ENCODE data around the gene TEX26.

TEX26 gene

DNA sequence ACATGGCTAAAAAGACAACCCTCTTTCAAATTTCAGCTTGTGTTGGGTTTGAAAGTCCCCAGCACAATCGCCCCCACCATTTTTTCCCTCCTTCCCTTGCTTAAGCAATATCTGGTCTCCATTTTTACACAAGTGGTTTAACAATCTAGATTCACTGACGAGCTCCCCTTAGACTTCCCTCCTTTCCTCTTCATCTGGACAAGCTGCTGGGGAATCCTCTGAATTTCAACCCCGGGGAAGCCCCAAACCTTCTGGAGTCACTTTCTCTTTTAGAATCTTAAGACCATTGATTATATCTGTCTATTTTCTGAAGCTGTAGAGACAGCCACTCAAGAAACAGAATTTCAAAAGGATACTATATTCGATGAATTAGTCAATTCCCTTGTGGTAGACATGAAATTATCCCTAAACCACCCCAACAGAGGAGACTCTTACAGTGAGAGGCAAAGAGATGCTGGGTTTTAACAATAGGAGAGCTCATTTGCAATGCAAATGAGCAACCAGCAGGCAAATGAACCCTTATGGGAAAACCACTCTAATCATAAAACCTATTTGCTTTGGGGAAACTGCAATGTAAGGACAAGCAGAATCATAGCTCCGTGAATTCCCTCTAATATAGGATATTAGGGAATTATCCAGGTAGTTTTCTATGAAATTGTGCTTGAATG is 78.9 kb downstream of the TEX26 start:
- CTCF ChIA-PET: interaction anchor here (0.5 to 0.7 kb wide), 2 partner anchors 13 to 321 kb away, joined by 3 read pairs; no protein-coding TSS in a partner anchor

DNA sequence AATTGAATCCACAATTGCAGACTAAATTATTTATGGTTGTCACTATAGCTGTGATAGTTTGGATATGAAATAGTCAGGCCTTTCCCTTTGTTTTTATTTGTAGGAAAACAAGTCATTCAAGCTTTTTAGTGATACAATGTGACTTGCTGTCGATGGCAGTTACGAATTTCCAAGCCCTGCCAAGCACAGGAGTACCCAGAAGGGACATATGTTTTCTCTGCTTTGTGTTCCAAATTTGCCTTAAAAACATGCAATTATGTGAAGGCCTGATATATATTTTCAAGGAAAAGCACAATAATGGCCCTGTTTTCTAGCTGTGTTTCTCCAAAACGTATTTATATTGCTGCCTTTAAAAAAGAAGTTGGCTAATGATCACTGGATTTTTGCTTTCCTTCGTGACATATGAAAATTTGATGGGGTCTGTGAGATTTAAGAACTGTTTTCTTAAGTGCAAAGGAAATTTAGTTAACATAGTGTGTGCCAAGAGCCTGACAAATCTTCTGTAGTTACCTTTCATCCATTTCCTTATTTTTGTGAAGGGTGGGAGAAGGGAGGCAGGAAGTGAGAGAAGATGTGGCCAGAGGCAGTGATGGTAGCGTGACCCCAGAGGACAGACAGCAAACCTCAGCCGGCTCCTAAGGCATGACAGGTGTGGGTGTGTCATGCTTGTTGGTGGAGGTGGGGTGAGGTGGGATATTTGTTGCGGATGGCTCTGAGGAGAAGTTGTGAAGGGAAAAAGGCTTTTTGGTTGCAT is 79.6 kb downstream of the TEX26 start:
- ChIA-PET POLR2A (ENCODE audit: low non-redundant PET) (no interaction called here), CTCF (interaction anchor here (0.7 kb wide), 1 partner anchor 14 kb away, joined by 3 read pairs; no protein-coding TSS in a partner anchor)
- TF ChIP-seq, protein P1, sequence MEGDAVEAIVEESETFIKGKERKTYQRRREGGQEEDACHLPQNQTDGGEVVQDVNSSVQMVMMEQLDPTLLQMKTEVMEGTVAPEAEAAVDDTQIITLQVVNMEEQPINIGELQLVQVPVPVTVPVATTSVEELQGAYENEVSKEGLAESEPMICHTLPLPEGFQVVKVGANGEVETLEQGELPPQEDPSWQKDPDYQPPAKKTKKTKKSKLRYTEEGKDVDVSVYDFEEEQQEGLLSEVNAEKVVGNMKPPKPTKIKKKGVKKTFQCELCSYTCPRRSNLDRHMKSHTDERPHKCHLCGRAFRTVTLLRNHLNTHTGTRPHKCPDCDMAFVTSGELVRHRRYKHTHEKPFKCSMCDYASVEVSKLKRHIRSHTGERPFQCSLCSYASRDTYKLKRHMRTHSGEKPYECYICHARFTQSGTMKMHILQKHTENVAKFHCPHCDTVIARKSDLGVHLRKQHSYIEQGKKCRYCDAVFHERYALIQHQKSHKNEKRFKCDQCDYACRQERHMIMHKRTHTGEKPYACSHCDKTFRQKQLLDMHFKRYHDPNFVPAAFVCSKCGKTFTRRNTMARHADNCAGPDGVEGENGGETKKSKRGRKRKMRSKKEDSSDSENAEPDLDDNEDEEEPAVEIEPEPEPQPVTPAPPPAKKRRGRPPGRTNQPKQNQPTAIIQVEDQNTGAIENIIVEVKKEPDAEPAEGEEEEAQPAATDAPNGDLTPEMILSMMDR (conservative IDR thresholded peaks at IDR 0.05; ENCODE audit: low read depth): no peak
- no peak for DNase-seq (ENCODE audit: low spot score)
- H3K27ac ChIP-seq: no peak overlapping the region

More for the DNA sequence above, 78.9 kb downstream of the TEX26 start:
- no peak for DNase-seq (ENCODE audit: low spot score)
- TF ChIP-seq, protein P1 (conservative IDR thresholded peaks at IDR 0.05; ENCODE audit: low read depth): no peak
- POLR2A ChIA-PET (ENCODE audit: low non-redundant PET): no interaction called here
- H3K27ac ChIP-seq: no peak overlapping the region

DNA sequence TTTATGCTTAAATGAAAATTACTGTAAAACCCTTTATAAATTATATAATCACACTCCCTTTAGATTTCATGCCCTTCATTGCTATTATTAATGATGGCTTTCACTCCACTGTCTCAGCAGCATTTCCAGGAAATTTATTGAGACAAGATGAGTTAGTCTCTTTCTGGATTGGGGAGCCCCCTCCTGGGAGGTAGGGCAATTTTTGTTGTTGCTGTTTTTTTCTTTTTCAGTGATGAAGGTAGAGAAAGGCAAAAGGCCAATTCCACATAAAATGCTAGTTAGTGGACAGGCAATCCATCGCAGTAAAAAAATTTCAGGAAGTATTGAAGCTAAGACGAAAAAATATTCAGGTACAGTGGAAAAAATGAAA is 80.2 kb downstream of the TEX26 start:
- ChIA-PET POLR2A (ENCODE audit: low non-redundant PET) (no interaction called here), CTCF (interaction anchor here (0.7 kb wide), 1 partner anchor 337 kb away, joined by 3 read pairs; no protein-coding TSS in a partner anchor)
- DNase-seq (ENCODE audit: low spot score): peak; percentile 50
- no peak overlapping the region for H3K27ac ChIP-seq
- TF ChIP-seq, protein P1 (conservative IDR thresholded peaks at IDR 0.05; ENCODE audit: low read depth): peak; percentile 27; the same call in 1 of the 2 replicates

DNA sequence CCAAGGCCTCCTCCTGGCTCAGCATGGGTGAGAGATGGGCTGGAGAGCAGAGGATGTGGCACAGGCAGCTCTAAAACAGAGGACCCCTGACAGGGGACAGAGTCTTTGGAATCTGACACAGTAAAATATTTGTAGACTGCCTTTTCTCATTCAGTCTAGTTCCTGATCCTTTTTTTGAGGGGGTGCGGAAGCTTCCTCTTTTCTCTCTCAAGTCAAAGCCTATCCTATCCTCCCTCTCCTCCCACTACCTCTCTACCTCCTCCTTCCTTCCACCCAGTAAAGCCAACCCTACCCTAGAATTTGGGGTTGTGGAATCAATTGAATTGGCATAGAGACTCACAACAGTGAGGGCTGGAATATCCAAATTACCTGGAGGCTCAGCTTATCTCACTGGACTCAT is 82.0 kb downstream of the TEX26 start:
- DNase-seq (ENCODE audit: low spot score): no peak
- ChIA-PET CTCF (no interaction called here), POLR2A (ENCODE audit: low non-redundant PET) (no interaction called here)
- no peak overlapping the region for H3K27ac ChIP-seq
- TF ChIP-seq, protein P1 (conservative IDR thresholded peaks at IDR 0.05; ENCODE audit: low read depth): no peak

DNA sequence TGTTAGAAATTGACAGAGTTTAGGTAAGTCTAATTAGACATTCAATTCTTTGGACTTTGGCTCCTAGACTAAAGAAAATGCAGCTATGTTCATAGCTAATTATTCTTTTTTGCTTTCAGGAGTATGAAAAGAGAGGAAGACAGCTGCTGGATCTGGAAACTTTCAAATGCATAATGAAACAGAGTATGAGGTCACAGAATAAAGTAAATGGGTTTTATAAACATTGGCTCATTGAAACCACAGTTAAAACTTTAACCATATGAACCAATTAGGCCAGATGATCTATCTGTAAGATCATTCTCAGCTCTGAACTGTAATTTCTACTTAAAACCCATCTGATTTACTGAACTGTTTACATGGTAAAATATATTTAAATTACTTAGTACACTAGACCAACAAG is 82.7 kb downstream of the TEX26 start:
- POLR2A ChIA-PET (ENCODE audit: low non-redundant PET): no interaction called here
- no peak overlapping the region for H3K27ac ChIP-seq
- CTCF ChIA-PET: no interaction called here
- TF ChIP-seq, protein P1 (conservative IDR thresholded peaks at IDR 0.05; ENCODE audit: low read depth): no peak
- no peak for DNase-seq (ENCODE audit: low spot score)

DNA sequence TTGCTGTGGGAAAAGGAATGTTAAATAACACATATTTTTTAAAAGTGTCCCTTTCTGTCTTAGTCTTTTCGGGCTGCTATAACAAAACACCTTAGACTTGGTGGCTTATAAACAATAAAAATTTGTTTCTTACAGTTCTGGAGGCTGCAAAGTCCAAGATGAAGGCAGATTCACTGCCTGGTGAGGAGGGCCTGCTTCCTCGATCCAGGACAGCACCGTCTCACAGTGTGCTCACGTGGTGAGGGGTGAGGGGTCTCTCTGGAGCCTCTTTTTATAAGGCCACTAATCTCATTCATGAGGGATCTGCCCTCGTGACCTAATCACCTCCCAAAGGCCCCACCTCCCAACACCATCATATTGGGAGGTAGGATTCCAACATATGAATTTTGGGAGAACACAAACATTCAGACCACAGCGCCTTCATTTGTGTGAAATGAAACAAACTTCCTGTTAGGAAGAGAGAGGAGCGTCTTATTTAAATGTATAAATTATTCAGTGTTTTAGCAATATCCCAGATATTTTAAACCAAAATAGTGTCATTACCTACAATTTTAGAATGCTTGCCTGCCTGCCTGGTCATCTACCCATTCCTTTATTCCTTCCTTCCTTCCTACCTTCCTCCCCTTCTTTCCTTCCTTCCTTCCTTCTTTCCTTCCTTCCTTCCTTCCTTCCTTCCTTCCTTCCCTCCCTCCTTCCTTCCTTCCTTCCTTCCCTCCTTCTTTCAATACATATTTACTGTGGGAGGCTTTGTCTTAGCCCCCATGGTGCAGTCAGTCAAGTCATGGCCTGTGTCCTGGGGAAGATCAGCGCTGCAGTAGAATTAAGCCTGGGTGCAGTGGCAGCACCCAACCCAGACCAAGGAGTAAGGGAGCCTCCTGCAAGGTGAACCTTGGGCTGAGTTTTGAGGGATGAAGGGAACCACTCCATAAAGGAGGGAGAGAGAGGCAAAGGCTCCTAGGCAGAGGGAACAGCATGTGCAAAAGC is 84.2 kb downstream of the TEX26 start:
- ChIA-PET CTCF (no interaction called here), POLR2A (ENCODE audit: low non-redundant PET) (no interaction called here)
- H3K27ac ChIP-seq: no peak overlapping the region
- TF ChIP-seq, protein P1 (conservative IDR thresholded peaks at IDR 0.05; ENCODE audit: low read depth): no peak
- no peak for DNase-seq (ENCODE audit: low spot score)

Data from RWPE1 (cell line).